ENCODE measurements around the gene A1CF.
"Not testable (repeated sequence)": the region's sequence is repeated elsewhere in the genome, so short reads cannot be mapped to it uniquely, and the experiment has no call there.

The A1CF gene

DNA sequence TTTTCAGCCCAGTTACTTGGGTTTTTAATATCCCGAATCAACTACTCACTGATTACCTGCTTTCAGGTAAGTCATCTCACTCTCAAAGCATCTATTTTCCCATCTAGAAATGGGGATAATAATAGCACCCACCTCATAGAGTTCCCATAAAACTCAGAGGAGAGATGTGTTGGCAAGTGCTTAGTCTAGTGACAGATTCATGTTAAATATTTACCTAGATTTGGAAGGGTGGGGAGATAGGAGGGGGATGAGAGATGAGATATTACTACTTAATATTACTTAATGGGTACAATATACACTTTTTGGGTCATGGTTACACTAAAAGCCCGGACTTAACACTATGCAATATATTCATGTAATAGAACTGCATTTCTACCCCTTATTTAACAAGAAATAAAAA lies 7.0 kb upstream of the A1CF start:
- Mint-ChIP-seq H3K36me3 (ENCODE audit: low read depth) (no peaks in the 10 kb centered on the region), H3K27ac (no peak overlapping the region), H3K4me3 (no peak overlapping the region), H3K4me1 (ENCODE audit: low read depth) (no peaks in the 10 kb centered on the region), H3K27me3 (peaks cover 12% of the 10 kb centered on the region), H3K9me3 (no peaks in the 10 kb centered on the region)
- DNase-seq: no peak

DNA sequence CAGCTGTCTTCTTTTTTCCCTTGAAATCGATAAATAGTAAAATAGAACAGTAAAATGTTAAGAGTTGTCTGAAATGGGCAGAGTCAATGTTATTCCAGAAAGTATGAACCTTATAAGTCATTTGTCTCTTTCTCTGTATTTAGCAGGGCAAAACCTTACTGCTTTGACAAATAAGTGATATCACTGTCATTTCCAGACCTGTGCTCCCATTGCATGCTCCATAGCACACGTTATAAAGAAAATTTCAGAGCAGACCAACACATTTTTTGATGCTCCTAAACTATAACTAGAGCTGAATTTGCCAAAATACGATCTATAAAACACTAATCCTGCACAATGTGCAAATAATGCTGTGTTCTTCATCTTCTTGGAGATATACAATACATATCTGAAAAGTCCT lies 1.1 kb downstream of the A1CF start:
- Mint-ChIP-seq H3K27ac (no peak overlapping the region), H3K4me1 (ENCODE audit: low read depth) (no peaks in the 10 kb centered on the region), H3K36me3 (ENCODE audit: low read depth) (no peaks in the 10 kb centered on the region), H3K9me3 (no peaks in the 10 kb centered on the region), H3K27me3 (peaks cover 27% of the 10 kb centered on the region), H3K4me3 (no peak overlapping the region)
- DNase-seq: no peak

DNA sequence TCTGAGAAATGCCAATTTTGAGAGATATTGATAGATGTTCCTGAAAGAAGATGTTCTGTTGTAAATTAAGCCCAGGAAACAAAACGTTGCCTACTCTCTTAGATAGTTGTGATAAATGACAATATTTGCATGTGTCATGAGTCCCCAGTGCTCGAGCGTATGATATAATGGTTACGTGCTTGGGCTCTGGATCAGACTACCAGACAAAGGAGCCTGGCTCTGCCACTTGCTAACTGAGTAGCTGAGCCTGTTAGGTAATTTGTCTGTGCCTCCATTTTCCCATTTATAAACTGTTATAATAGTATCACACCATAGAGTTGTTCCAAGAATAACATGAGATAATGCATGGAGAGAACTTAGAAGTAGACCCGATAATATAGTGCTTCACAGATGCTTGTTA lies 1.8 kb downstream of the A1CF start:
- no peak for DNase-seq
- Mint-ChIP-seq H3K27ac (no peak overlapping the region), H3K4me1 (ENCODE audit: low read depth) (no peaks in the 10 kb centered on the region), H3K36me3 (ENCODE audit: low read depth) (no peaks in the 10 kb centered on the region), H3K9me3 (no peaks in the 10 kb centered on the region), H3K27me3 (peaks cover 22% of the 10 kb centered on the region), H3K4me3 (no peak overlapping the region)

DNA sequence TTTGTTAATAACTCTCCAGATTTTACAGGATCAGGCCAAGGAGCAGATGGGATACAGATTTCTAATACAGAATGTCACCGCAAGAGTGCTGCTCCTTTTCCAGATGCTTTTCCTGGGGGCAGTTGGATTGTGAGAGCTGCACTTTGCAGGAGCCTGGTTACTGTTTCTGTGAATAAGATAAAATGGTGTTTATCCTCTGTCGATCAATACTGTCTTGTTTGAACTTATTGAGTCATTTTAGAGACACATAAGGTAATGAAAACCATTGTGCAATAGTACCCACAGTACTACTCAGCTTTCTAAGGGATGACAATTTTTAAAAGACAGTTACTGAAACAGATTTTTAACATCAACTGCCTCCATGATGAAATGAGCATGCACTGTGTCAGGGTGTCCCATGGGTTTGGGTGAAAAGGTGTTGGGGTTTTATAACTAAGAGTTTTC lies 2.9 kb downstream of the A1CF start:
- DNase-seq: no peak
- H3K27ac Mint-ChIP-seq: no peak overlapping the region
- no peak overlapping the region for H3K4me3 Mint-ChIP-seq
- no peaks in the 10 kb centered on the region for H3K9me3 Mint-ChIP-seq
- no peaks in the 10 kb centered on the region for H3K4me1 Mint-ChIP-seq (ENCODE audit: low read depth)
- peaks cover 22% of the 10 kb centered on the region for H3K27me3 Mint-ChIP-seq
- no peaks in the 10 kb centered on the region for H3K36me3 Mint-ChIP-seq (ENCODE audit: low read depth)

DNA sequence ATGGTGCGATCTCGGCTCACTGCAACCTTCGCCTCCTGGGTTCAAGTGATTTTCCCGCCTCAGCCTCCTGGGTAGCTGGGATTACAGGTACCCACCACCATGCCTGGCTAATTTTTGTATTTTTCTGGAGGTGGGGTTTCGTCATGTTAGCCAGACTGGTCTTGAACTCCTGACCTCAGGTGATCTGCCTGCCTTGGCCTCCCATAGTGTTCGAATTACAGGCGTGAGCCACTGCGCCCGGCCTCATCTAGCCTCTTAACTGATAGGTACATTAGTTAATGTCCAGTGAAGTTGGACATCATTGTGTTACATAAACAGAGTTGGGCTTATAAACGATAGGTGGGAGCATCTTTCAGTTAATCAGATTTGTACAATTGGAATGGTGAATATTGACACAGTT lies 4.4 kb downstream of the A1CF start:
- not testable (repeated sequence) for H3K27ac Mint-ChIP-seq; H3K4me1 Mint-ChIP-seq (ENCODE audit: low read depth)
- peaks cover 16% of the 10 kb centered on the region for H3K27me3 Mint-ChIP-seq

DNA sequence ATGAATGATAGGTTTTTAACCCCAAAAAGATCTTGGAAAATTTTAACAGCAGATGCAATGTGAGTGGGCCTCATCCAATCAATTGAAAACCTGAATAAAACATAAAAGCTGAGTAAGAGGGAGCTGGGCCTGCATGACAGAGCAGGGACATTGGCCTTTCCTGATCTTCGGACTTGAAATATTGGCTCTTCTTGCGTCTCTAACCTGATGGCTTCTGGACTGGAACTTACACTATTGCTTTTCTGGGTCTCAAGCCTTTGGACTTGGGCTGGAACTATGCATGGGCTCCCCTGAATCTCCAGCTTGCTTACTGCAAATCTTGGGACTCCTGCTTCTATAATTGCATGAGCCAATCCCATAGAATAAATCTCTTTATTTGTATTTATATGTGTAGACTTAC lies 9.0 kb downstream of the A1CF start:
- Mint-ChIP-seq H3K27ac (no peak overlapping the region), H3K4me1 (ENCODE audit: low read depth) (no peaks in the 10 kb centered on the region), H3K27me3 (peaks cover 3% of the 10 kb centered on the region)

More for the DNA sequence above, 4.4 kb downstream of the A1CF start:
- H3K4me3 Mint-ChIP-seq; DNase-seq; H3K9me3 Mint-ChIP-seq; H3K36me3 Mint-ChIP-seq (ENCODE audit: low read depth): not testable (repeated sequence)

DNA sequence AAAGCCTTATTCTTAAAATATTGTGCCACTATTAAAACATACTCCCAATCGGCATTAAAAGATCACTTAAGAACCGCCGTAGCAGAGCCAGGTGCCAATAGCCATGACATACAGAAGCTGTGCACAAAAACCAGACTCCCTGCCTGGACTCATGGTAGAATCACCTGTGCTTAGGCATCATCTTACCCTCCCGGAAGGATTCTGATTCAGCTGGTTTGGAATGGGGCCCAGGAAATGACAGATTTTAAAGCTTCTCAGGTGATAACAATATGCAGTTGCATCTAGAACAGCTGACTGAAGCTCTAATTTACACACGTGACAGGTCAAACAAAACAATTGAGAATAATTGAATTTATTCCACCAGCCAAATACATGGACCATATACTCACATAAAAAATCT lies 10.7 kb downstream of the A1CF start:
- Mint-ChIP-seq H3K27ac (no peak overlapping the region), H3K27me3 (peaks cover 3% of the 10 kb centered on the region), H3K4me1 (ENCODE audit: low read depth) (no peaks in the 10 kb centered on the region), H3K4me3 (no peak overlapping the region), H3K36me3 (ENCODE audit: low read depth) (no peaks in the 10 kb centered on the region), H3K9me3 (no peaks in the 10 kb centered on the region)
- DNase-seq: no peak

More for the DNA sequence above, 9.0 kb downstream of the A1CF start:
- Mint-ChIP-seq H3K36me3 (ENCODE audit: low read depth) (no peaks in the 10 kb centered on the region), H3K9me3 (no peaks in the 10 kb centered on the region), H3K4me3 (no peak overlapping the region)
- no peak for DNase-seq

DNA sequence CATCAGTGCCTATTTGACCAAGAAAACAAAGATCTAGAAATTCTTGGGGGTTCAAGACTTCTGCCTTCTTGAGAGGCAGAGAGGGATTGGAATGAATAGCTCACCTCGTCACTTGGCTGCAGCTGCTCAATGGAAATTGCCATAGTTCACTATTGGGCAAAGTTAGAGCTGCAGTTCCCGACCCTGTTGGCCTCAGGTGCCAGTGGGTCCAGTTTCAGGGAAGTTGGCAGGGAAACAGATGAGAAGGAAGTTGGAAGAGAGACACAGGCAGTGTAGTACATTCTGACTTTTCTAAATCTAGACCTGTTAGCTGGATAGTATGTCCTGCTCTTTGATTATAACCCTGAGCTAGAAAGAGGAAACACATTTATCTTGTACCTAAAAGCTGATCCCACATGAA lies 19.1 kb downstream of the A1CF start:
- Mint-ChIP-seq H3K27ac (no peak overlapping the region), H3K27me3 (peaks cover 25% of the 10 kb centered on the region), H3K4me3 (no peak overlapping the region), H3K9me3 (no peaks in the 10 kb centered on the region), H3K36me3 (ENCODE audit: low read depth) (no peaks in the 10 kb centered on the region), H3K4me1 (ENCODE audit: low read depth) (no peaks in the 10 kb centered on the region)
- no peak for DNase-seq

DNA sequence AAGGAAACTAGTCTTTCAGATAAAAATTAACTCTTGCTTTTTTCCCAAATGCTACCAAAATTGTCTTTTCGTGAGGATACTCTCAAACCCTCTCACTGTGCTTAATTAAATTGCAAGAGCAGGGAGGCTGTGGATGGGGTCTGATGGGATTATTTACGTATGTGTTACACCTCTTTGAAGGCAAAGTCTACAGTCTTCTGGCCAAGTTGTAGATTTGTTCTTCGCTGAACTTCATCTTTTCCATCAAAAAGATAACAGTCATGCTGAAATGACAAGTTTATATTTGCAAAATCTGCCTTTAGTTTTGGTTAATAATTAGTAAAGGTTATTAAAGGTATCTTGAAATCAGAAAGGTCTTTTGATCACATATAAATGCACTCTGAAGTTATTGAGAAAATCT lies 22.7 kb downstream of the A1CF start:
- Mint-ChIP-seq H3K27ac (no peak overlapping the region), H3K27me3 (peaks cover 31% of the 10 kb centered on the region), H3K4me1 (ENCODE audit: low read depth) (no peaks in the 10 kb centered on the region), H3K4me3 (no peak overlapping the region), H3K36me3 (ENCODE audit: low read depth) (no peaks in the 10 kb centered on the region), H3K9me3 (no peaks in the 10 kb centered on the region)
- no peak for DNase-seq

DNA sequence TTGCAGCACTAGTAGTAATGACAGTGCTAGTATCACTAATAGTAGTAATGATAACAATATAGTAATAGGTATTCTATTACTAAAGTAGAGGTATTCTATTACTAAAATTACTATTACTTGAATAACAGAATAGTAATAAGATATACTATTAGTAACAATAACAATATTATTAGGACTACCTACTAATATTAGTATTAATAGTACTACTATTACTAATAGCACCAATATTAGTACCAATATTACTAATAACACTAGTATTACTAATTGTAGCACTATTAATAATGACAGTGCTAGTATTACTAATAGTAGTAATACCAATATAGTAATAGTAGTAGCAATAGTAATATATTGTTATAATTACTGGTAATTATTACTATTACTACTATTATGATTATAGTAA lies 24.1 kb downstream of the A1CF start:
- no peak for DNase-seq
- Mint-ChIP-seq H3K27ac (no peak overlapping the region), H3K27me3 (peaks cover 31% of the 10 kb centered on the region), H3K9me3 (no peaks in the 10 kb centered on the region), H3K36me3 (ENCODE audit: low read depth) (no peaks in the 10 kb centered on the region), H3K4me3 (no peak overlapping the region), H3K4me1 (ENCODE audit: low read depth) (no peaks in the 10 kb centered on the region)

DNA sequence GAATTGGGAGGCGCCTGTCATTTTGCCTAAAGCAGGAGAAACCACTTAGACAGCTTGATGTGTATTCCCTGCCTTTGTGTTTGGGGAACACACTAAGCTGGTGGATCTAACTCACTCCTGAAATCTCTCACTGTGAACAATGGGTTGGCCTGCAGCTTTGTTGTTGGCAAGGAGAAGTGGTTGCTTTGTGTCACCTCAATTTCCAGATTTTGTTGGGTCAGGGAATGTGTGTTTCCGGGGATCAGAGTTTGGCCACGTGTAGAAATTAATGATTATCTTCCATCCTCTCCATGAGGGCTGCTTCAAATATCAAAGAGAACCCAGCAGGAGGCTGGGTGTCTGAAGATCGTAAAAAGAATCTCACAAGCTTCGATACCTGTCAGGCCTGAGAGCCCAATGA lies 27.8 kb downstream of the A1CF start:
- Mint-ChIP-seq H3K4me3 (no peak overlapping the region), H3K36me3 (ENCODE audit: low read depth) (no peaks in the 10 kb centered on the region), H3K4me1 (ENCODE audit: low read depth) (no peaks in the 10 kb centered on the region), H3K27me3 (peaks cover 24% of the 10 kb centered on the region), H3K27ac (no peak overlapping the region), H3K9me3 (no peaks in the 10 kb centered on the region)
- DNase-seq: no peak

DNA sequence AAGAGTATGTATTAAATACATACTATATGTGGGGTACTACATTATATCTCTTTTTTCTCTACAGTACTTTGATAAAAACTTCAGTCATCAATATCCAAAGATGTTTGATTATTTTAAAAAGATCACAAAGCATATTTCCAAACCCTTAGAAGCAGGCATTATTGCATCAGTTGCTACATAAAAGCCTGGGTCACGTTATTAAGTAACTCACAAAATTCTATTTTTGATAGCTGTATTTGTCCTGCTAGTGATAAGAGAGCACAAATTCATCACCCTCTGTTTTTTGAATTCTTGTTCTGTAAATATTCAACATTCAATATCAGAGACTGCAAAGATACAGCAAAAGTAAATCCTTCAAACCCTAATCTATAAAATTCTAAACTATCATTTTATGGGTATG lies 30.0 kb downstream of the A1CF start:
- no peak overlapping the region for H3K4me3 Mint-ChIP-seq
- no peak overlapping the region for H3K27ac Mint-ChIP-seq
- no peaks in the 10 kb centered on the region for H3K4me1 Mint-ChIP-seq (ENCODE audit: low read depth)
- DNase-seq: no peak
- H3K36me3 Mint-ChIP-seq (ENCODE audit: low read depth): no peaks in the 10 kb centered on the region
- H3K27me3 Mint-ChIP-seq: peaks cover 35% of the 10 kb centered on the region
- no peaks in the 10 kb centered on the region for H3K9me3 Mint-ChIP-seq

DNA sequence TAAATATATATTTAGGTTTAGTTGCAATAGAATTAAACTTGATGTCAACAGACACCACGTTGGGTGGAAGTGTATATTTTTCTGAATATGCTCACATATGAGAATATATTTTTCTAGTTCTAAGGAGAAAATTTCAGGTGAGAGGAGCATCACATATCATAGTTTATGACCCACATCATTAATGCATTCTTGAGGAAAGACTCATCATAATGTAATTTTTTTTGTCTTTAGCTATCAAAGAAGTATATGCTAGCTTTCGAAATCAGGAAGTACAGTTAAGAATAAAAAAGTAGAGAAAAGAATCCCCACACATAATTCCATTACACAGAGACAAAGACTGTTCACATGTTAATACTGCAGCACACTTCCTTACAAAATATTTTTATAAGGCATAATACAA lies 30.4 kb downstream of the A1CF start:
- Mint-ChIP-seq H3K27ac (no peak overlapping the region), H3K4me1 (ENCODE audit: low read depth) (no peaks in the 10 kb centered on the region), H3K27me3 (peaks cover 35% of the 10 kb centered on the region)

DNA sequence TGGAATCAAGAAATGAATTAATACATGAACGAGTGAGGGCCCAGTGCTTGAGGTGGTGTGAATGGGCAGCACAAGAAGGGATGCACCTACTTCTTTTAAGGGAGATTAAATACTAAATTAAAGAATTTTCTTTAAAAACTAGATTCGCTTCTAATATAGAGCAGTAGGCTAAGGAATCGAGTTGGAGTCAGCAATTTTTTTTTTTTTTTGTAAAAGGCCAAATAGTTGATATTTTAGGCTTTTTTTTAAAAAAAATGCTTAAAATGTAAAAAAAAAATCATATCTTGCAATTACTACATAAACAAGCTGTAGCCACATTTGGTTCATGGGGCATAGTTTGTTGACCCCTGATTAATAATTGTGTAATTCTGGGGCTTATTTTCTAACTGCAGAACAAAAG lies 31.9 kb downstream of the A1CF start:
- DNase-seq: no peak
- H3K27me3 Mint-ChIP-seq: peaks cover 31% of the 10 kb centered on the region
- H3K9me3 Mint-ChIP-seq: no peaks in the 10 kb centered on the region
- H3K4me1 Mint-ChIP-seq (ENCODE audit: low read depth): no peaks in the 10 kb centered on the region
- no peaks in the 10 kb centered on the region for H3K36me3 Mint-ChIP-seq (ENCODE audit: low read depth)
- H3K4me3 Mint-ChIP-seq: no peak overlapping the region
- H3K27ac Mint-ChIP-seq: no peak overlapping the region

More for the DNA sequence above, 30.4 kb downstream of the A1CF start:
- DNase-seq: no peak
- no peak overlapping the region for H3K4me3 Mint-ChIP-seq
- no peaks in the 10 kb centered on the region for H3K9me3 Mint-ChIP-seq
- no peaks in the 10 kb centered on the region for H3K36me3 Mint-ChIP-seq (ENCODE audit: low read depth)

DNA sequence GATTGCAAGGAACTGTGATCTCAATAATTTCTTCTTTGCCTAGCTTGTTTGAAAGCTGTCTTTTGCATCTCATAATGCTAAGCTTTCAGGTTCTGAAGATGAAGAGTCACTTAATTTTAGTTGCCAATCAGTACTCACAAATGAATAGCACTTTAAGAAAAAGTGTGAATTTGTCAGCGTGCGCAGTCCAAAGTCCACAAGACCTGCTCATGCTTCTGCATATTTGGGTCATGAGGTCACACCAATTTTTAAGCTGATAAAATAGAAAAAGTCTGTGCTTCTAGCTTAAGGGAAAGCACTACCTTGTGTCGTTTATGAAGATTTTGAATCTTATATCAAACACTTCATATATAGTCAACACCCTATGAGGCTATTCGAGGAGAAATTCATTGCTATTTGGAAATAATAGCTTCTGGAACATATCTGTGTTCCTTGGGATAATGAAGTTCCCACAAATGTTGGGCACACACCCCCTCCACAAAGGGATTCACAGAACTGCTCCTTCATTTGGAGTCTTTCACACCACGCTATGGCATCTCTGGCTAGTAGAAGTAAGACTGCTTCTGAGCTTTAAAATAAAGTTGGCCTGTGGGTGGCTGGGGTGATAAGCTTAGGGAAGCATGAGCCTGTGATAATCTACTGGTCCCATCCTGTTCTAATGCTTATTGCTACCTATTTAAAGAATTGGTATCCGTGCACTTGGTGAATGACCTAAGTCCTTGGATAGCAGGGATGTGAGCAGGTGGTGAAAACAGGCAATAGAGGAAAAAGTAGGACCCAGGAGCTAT lies 33.3 kb downstream of the A1CF start:
- Mint-ChIP-seq H3K27me3 (peaks cover 23% of the 10 kb centered on the region), H3K27ac (no peak overlapping the region), H3K9me3 (no peaks in the 10 kb centered on the region), H3K4me3 (no peak overlapping the region), H3K36me3 (ENCODE audit: low read depth) (no peaks in the 10 kb centered on the region), H3K4me1 (ENCODE audit: low read depth) (peaks cover 1% of the 10 kb centered on the region)
- DNase-seq: no peak

All from activated T-cell treated with anti-CD3 and anti-CD28 coated beads, Interleukin-2, amount 50 U/mL, for 24 hours (primary cell).